Caki2 (cell line): ENCODE results near the gene SLC24A3. TPM values are rescaled to one million over a fixed set of nuclear protein-coding genes. Genes with fewer than 3 reads are reported as not detected.

Experiments
- DNase-seq: peaks from one replicate; pipeline ENCODE4 v3.0.0-alpha.2; 2015; ENCODE audit warnings: low read depth
- in situ Hi-C: cut with HindIII; loops from 2 replicates; pipeline ENCODE4 v1.10.0; 2016; ENCODE audit warnings: low sequenced_read_pairs, low pct_unique_long_range_greater_than_20kb, mixed read lengths
- total RNA-seq: library from RNA; depleted of rRNA; stranded (reverse); fragments of >200 nt; shearing (Covaris generic); gene quantifications from 2 replicates; pipeline ENCODE4 v1.2.3, GENCODE V29; 2014; ENCODE audit warnings: low replicate concordance

Gene SLC24A3
- total RNA-seq, 1 experiment from 2014 or later, result not detected

GRCh38 chr20:19321176-19321575 is 108.7 kb downstream of the SLC24A3 start:
- DNase-seq, result no peak
- in situ Hi-C loops, result no loop called here

GRCh38 chr20:19322061-19322985 is 109.9 kb downstream of the SLC24A3 start:
- no peak for DNase-seq
- in situ Hi-C loops, result no loop called here

DNA sequence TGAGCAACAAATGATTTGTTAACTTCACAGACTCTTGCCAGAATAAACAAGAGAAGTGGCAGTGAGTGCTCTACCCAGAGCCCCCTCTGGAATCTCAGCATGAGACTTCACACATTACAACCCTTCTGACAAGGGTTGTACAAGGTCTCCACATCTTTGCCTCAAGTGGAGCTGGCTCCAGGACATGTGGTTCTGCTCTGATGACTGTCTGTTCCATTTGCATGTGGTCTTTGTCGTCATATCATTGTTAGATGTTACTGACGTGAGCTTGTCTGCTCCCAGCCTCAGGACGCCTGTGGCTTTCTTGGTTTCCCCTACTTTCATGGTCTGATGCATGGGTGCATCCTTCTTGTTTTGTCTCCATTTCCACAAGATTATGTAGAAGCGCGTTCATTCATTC is 115.0 kb downstream of the SLC24A3 start:
- in situ Hi-C loops, result no loop called here
- no peak for DNase-seq

DNA sequence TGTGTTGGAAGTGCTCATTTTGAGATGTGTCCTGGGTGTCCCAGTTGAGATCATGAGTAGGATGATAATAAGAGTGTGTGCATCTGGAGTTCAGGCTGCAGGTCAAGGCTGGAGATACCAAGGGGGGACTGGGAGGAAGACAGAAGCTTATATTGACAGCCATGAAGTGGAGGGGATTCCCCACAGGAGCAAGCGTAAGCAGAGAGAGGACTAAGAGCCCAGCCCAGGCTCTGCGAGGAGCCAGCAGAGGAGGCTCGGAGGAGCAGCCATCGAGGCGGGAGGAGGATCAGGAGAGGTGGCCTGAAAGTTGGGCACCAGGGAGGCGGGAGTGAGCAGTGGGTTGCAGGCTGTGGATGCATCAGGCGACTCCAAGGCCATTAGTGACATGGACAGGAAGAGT is 116.2 kb downstream of the SLC24A3 start:
- no peak for DNase-seq
- in situ Hi-C loops, result no loop called here

GRCh38 chr20:19330038-19330437 is 117.6 kb downstream of the SLC24A3 start:
- no peak for DNase-seq

GRCh38 chr20:19330731-19331130 is 118.3 kb downstream of the SLC24A3 start:
- DNase-seq, result no peak
- in situ Hi-C loops, result no loop called here

More at GRCh38 chr20:19330038-19330437, 117.6 kb downstream of the SLC24A3 start:
- in situ Hi-C loops, result no loop called here

- in situ Hi-C loops, result no loop called here
- DNase-seq, result no peak
These were observed 121.1 kb downstream of the SLC24A3 start for GRCh38 chr20:19333563-19333962.

- DNase-seq, result no peak
- in situ Hi-C loops, result no loop called here
These were observed 122.9 kb downstream of the SLC24A3 start for GRCh38 chr20:19335341-19335740.

DNA sequence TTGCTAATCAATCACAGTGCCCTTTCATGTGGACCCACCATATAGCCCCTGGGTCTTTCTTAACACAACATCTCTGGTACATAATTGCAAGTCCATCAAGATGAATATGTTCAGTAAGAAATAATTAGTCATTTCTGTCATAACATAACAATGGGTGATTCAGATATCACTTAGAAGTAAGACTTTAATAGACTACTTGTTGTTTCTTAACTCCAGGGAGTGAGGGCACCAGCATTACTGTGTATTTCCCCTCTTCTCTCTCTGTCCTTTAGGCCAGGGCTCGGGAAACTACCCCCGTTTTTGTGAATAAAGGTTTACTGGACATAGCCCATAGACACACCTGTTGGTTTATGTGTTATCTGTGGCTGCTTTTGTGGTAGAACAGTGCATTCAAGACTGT is 123.5 kb downstream of the SLC24A3 start:
- in situ Hi-C loops, result no loop called here
- DNase-seq, result no peak

DNA sequence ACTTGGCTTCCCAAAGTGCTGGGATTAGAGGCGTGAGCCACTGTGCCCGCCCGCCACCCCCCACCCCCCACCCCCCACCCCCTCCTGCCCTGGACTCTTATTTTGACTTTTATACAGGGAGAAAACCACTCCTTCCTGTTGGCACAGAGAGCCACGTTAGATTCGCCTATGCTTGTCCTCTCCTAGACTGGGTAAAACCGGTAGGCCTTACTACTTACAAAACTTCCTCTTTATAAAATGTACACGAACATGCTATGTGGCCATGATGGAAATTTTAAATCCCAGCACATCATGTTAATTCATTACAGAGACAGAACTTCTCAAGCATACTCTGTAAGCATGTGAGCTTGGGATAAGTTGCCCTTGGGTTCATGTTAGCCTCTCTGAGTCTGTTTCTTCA is 124.2 kb downstream of the SLC24A3 start:
- in situ Hi-C loops, result no loop called here

GRCh38 chr20:19338380-19338779 is 125.9 kb downstream of the SLC24A3 start:
- in situ Hi-C loops, result no loop called here

More for the DNA sequence above, 124.2 kb downstream of the SLC24A3 start:
- DNase-seq, result no peak

DNA sequence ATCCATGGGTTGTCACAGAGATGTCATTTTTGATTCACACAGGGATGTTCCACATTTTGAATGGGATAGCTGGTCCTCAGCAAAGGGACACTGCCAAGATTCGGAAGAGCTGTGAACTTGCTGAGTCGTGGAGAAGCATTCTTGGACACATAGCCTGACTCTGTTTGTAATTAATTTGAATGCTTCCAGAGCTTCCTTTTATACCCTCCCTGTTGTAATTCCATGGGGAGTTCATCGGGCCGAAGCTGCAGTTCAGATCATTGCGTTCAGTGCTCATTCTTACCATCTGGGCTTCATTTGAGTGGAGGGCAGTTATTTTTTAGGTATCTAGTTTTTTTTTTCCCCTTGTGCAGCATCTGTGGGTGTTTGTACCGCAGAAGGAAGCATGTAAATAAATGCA is 126.5 kb downstream of the SLC24A3 start:
- DNase-seq, result no peak
- in situ Hi-C loops, result no loop called here

More at GRCh38 chr20:19338380-19338779, 125.9 kb downstream of the SLC24A3 start:
- DNase-seq, result no peak

DNA sequence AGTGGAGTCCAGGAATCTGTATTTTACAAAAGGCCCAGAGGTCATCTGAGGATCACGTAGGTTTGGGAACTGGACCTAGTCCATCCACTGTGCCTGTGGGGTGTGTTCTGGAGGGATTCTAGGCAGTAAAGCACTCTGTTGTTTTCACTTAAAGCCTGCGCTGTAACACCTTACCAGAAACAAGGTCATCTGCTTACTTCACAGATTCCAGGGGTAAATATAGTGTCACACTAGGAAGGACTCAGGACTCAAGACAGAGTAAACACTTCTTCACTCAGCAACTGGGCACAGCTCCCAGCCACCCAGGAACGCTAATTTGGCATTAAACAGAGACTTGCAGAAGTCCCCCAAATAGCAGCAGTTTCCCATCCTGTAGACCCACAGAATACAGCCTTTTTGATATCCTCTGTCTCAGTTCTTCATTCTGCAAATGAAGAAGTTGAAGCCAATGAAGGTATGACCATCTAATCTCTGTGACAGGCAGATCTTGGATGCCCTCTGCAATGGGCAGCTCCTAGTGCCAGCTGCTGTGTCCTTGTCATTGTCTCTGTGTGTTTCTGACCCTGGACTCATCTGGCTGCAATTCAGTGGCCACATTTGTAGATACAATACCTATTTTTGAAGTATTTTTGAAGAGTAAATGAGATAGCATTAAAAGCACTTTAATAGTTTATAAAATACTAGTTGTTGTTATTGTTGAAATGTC is 129.1 kb downstream of the SLC24A3 start:
- no peak for DNase-seq
- in situ Hi-C loops, result no loop called here

GRCh38 chr20:19344341-19344740 is 131.9 kb downstream of the SLC24A3 start:
- in situ Hi-C loops, result no loop called here
- DNase-seq, result no peak

DNA sequence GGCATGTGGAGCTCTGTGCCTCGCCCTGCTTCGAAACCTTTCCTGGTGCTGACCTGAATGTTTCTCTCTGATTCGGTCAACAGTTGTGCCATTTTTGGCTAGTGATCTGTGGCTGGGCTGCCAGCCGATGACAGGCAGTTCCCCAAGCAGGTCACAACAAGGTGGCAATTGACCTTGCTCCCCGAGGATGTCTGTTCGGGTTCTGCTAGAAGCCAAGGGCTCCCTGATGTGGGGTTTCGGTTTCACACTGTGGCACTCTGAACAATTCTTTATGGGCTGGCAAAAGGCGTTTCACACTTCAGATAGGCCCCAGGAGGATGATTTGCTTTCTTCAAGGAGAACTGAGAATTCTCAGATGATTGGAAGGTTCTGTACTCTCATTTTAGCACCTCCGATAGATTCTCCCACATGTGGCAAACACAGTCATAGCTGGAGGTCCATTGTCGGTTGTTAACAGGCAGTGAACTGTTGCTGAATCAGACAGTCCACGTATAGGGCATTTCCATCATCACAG is 135.6 kb downstream of the SLC24A3 start:
- DNase-seq, result no peak
- in situ Hi-C loops, result no loop called here

DNA sequence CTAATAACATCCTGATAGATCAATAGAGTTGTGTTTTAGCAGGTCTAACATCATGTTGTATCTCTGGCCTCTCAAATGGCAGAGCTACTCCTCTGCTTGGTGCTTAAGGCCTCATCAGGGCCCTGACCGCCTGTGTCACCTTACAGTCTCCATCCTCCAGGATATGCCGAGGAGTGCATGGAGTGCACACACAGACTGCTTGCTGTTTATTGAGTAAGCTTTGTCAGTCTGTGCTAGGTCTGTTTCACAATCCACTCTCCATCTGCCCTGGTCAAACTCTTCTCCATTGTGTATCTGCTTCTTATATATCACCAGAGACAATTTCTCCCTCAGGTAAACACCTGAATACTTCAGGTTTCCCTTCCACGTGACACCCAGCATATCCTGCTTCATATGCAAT is 136.1 kb downstream of the SLC24A3 start:
- no peak for DNase-seq
- in situ Hi-C loops, result no loop called here

DNA sequence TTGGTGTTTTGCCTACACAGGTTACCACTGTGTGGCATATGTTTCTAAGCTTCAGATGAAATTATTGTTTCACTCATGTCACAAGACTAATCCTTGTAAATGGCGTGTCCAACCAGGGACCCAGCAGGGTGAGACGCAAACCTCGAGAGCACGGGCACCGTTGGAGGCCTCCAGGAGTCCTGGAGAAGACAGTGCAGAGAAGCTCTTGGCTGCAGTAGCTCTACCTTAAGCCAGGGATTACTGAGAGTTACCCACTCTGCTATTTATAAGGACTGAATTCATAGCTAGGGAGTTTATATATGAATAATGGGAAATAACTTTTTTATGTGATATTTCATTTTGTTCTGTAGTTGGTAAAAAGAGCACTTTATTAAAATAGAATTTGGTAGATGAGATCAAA is 137.4 kb downstream of the SLC24A3 start:
- in situ Hi-C loops, result no loop called here
- DNase-seq, result no peak

GRCh38 chr20:19351542-19351941 is 139.1 kb downstream of the SLC24A3 start:
- in situ Hi-C loops, result no loop called here
- no peak for DNase-seq

DNA sequence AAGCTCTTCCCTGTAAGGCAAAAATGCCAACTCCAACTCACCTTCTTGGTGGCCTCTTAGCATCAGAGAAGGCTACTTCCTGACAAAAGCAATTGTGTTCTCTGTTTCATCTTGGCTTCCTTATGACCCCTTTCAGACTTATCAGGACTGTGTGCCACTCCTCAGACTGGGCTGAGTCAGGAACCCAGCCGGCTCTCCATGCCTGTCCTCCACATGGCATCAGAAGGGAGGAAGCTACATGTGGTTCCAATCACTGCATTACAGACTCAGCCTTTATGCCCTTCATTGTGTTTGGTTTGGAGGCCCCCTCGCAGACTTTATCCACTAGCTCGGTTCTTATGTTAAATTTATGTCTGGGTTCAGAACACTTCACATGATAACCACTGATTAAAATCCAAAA is 142.5 kb downstream of the SLC24A3 start:
- in situ Hi-C loops, result no loop called here
- no peak for DNase-seq
